Body of pancreas (tissue), 4 donors: ENCODE measurements around the gene PAGE3. TPM values are rescaled to one million over a fixed set of nuclear protein-coding genes. Genes with fewer than 3 reads are reported as not detected.

Experiments used
- ATAC-seq: fragments of 150-250 bp; one replicate; pipeline ENCODE4 v1.9.1; 2016
- DNase-seq, 4 donors: peaks; one replicate each; pipeline ENCODE4 v3.0.0-alpha.2; 2019
- H3K27ac ChIP-seq, 4 donors: fragments of 200-600 bp; sonication (generic); 1 replicate in 3 of 4; 2 replicates in 1 of 4; pipeline versions ENCODE4 v1.5.1 to v1.6.1; 2016 to 2019; ENCODE audit warnings: mild to moderate bottlenecking in 1 of 4, mixed read lengths in 1 of 4, moderate library complexity in 1 of 4
- H3K27me3 ChIP-seq, 2 donors: fragments of 200-600 bp; sonication (generic); one replicate each; pipeline ENCODE4 v1.6.0; 2016; ENCODE audit warnings: mild to moderate bottlenecking in 1 of 2
- H3K36me3 ChIP-seq, 2 donors: fragments of 200-600 bp; sonication (generic); replicated peaks in 1 of 2; 2 replicates each; pipeline ENCODE4 v1.5.1; 2016; ENCODE audit warnings: low read depth in 2 of 2; ENCODE audit not compliant: insufficient read depth in 1 of 2
- H3K4me1 ChIP-seq: fragments of 200-600 bp; sonication (generic); one replicate; pipeline ENCODE4 v1.6.0; 2016
- H3K4me3 ChIP-seq, 2 donors: fragments of 200-600 bp; sonication (generic); 1 replicate in 1 of 2; 2 replicates in 1 of 2; pipeline ENCODE4 v1.5.1; 2016 to 2019
- H3K9me3 ChIP-seq, 3 donors: fragments of 200-600 bp; sonication (generic); 1 replicate in 2 of 3; 2 replicates in 1 of 3; pipeline ENCODE4 v1.5.1; 2016
- CTCF ChIP-seq, 7 experiments: fragments of 450-650 bp in 4 of 7; fragments of 200-600 bp in 3 of 7; sonication (generic) in 3 of 7; IDR thresholded peaks; one replicate each; pipeline ENCODE4 v1.5.1; 2016 to 2019; ENCODE audit warnings: antibody characterized with exemption in 7 of 7
- POLR2A ChIP-seq, 3 donors: fragments of 450-650 bp; IDR thresholded peaks; one replicate each; pipeline ENCODE4 v1.6.1; 2016; ENCODE audit warnings: antibody characterized with exemption in 3 of 3, mild to moderate bottlenecking in 2 of 3
- WGBS, 2 donors: methylation state at CpG; one replicate each; pipeline ENCODE4 v1.1.5; 2017; 5-methylcytosine and 5-hydroxymethylcytosine counted together
- intact Hi-C: fragments of 100-400 bp; cut with DNase I; formaldehyde crosslinking; loops from one replicate; pipeline ENCODE4 v1.15.1; 2023
- total RNA-seq, 2 donors: library from RNA; depleted of rRNA; stranded (reverse); fragments of >200 nt; gene quantifications; one replicate each; pipeline ENCODE4 v1.1.0, GENCODE V29; 2016

Gene PAGE3
- total RNA-seq, 2 donors from 2014 or later, result not detected

- ATAC-seq (no peak), DNase-seq (no peak)
- TF ChIP-seq POLR2A (IDR thresholded peaks at IDR 0.05), result no peak
- no peak for TF ChIP-seq CTCF (IDR thresholded peaks at IDR 0.05)
- H3K4me3 ChIP-seq, result no peak overlapping the region
- no peaks in the 10 kb centered on the region for H3K4me1 ChIP-seq
- intact Hi-C loops, result no loop called here
- H3K36me3 ChIP-seq, result no peaks in the 10 kb centered on the region
- no peaks in the 10 kb centered on the region for H3K27me3 ChIP-seq
- no peak overlapping the region for H3K27ac ChIP-seq
- no peaks in the 10 kb centered on the region for H3K9me3 ChIP-seq
Measured at GRCh38 chrX:55253528-55253927, 11.2 kb downstream of the PAGE3 start.

- 27 to 56% methylated on average over 3 to 4 of the region's 6 CpGs for WGBS, 2 donors
- DNase-seq, result no peak
- Histone ChIP-seq H3K27me3 (no peaks in the 10 kb centered on the region), H3K4me1 (no peaks in the 10 kb centered on the region), H3K9me3 (no peaks in the 10 kb centered on the region), H3K4me3 (no peak overlapping the region), H3K27ac (no peak overlapping the region), H3K36me3 (no peaks in the 10 kb centered on the region)
- no peak for ATAC-seq
- intact Hi-C loops, result no loop called here
- TF ChIP-seq CTCF (IDR thresholded peaks at IDR 0.05) (no peak), POLR2A (IDR thresholded peaks at IDR 0.05) (no peak)
Measured at GRCh38 chrX:55240788-55241340, 23.9 kb downstream of the PAGE3 start.

- no peak within 1 kb of the TSS for H3K4me3 ChIP-seq
- DNase-seq (no peak), ATAC-seq (no peak)
- intact Hi-C loops, result loop anchor here (10.0 kb wide), 1 partner anchor 45 kb away; no protein-coding TSS in a partner anchor
- no peaks in the 10 kb centered on the region for H3K9me3 ChIP-seq
- 77 to 82% methylated on average over 22 to 29 of the region's 30 CpGs for WGBS, 2 donors
- H3K4me1 ChIP-seq, result no peaks in the 10 kb centered on the region
- TF ChIP-seq POLR2A (IDR thresholded peaks at IDR 0.05) (no peak), CTCF (IDR thresholded peaks at IDR 0.05) (no peak)
- H3K27ac ChIP-seq, result no peak within 1 kb of the TSS
- no peaks in the 10 kb centered on the region for H3K36me3 ChIP-seq
- no peaks in the 10 kb centered on the region for H3K27me3 ChIP-seq
Measured at GRCh38 chrX:55220119-55220794, 44.5 kb downstream of the PAGE3 start, which contains the start of gene PAGE5. TSS of gene PAGE5 (plus strand) at chrX:55220346. CDS start at chrX:55221383, 1,037 bp downstream.

GRCh38 chrX:55213381-55213780 is 51.3 kb downstream of the PAGE3 start:
- DNase-seq (no peak), ATAC-seq (no peak)
- no peaks in the 10 kb centered on the region for H3K27me3 ChIP-seq
- no peak overlapping the region for H3K4me3 ChIP-seq
- no peak overlapping the region for H3K27ac ChIP-seq
- H3K4me1 ChIP-seq, result no peaks in the 10 kb centered on the region
- TF ChIP-seq POLR2A (IDR thresholded peaks at IDR 0.05) (no peak), CTCF (IDR thresholded peaks at IDR 0.05) (no peak)
- intact Hi-C loops, result no loop called here
- no peaks in the 10 kb centered on the region for H3K36me3 ChIP-seq
- WGBS, 2 donors, result 49 to 73% methylated on average over 3 of the region's 3 CpGs
- H3K9me3 ChIP-seq, result no peaks in the 10 kb centered on the region
